Transverse colon (tissue), 4 donors: ENCODE results near the gene ZNF408. TPM values are rescaled to one million over a fixed set of nuclear protein-coding genes. Genes with fewer than 3 reads are reported as not detected.
"Not testable (repeated sequence)": the region's sequence is repeated elsewhere in the genome, so short reads cannot be mapped to it uniquely, and the experiment has no call there.

ENCODE experiments used
- DNase-seq: peaks from one replicate; pipeline ENCODE4 v3.0.0-alpha.2; 2019
- H3K27ac ChIP-seq, 4 donors: fragments of 200-600 bp; sonication (generic); 2 replicates each; pipeline ENCODE4 v1.5.1; 2016 to 2018; ENCODE audit warnings: inconsistent platforms in 4 of 4
- H3K27me3 ChIP-seq: fragments of 200-600 bp; sonication (generic); 2 replicates; pipeline ENCODE4 v1.5.1; 2017; ENCODE audit warnings: inconsistent platforms
- H3K36me3 ChIP-seq, 4 donors: fragments of 200-600 bp; sonication (generic); 2 replicates each; pipeline ENCODE4 v1.5.1; 2017 to 2019; ENCODE audit warnings: inconsistent platforms in 4 of 4
- H3K4me1 ChIP-seq, 4 donors: fragments of 200-600 bp; sonication (generic); 2 replicates each; pipeline ENCODE4 v1.5.1; 2017 to 2020; ENCODE audit warnings: inconsistent platforms in 4 of 4
- H3K4me3 ChIP-seq, 4 donors: fragments of 200-600 bp; sonication (generic); 1 replicate in 1 of 4; 2 replicates in 3 of 4; pipeline versions ENCODE4 v1.5.1 to v1.6.1; 2017 to 2019; ENCODE audit warnings: inconsistent platforms in 4 of 4
- H3K9me3 ChIP-seq, 2 donors: fragments of 200-600 bp; sonication (generic); 2 replicates each; pipeline ENCODE4 v1.5.1; 2017 to 2019; ENCODE audit warnings: inconsistent platforms in 2 of 2
- EP300 ChIP-seq: sonication (generic); formaldehyde crosslinking; IDR thresholded peaks from one replicate; pipeline ENCODE4 v1.6.1; 2017; ENCODE audit warnings: antibody characterized with exemption, low read depth
- POLR2A ChIP-seq: fragments of 450-650 bp; IDR thresholded peaks from one replicate; pipeline ENCODE4 v1.6.1; 2016; ENCODE audit warnings: antibody characterized with exemption, mild to moderate bottlenecking, moderate library complexity
- POLR2AphosphoS5 ChIP-seq, 3 donors: sonication (generic); formaldehyde crosslinking; IDR thresholded peaks; one replicate each; pipeline ENCODE4 v1.6.1; 2016; ENCODE audit warnings: antibody characterized with exemption in 3 of 3
- WGBS, 2 donors: methylation state at CpG; one replicate each; pipeline ENCODE4 v1.1.5; 2018; ENCODE audit warnings: low coverage in 1 of 2; 5-methylcytosine and 5-hydroxymethylcytosine counted together
- in situ Hi-C, 4 donors: fragments of 200-750 bp; cut with MboI; loops; one replicate each; pipeline versions ENCODE4 v1.15.0 to v1.15.1; 2017; ENCODE audit warnings: low sequenced_read_pairs in 3 of 4, low pct_ligation_motif_present in 1 of 4, low pct_unique_long_range_greater_than_20kb in 1 of 4
- intact Hi-C: fragments of 100-400 bp; cut with DNase I; formaldehyde crosslinking; loops from one replicate; pipeline ENCODE4 v1.15.1; 2023; ENCODE audit warnings: low total_unique reads
- total RNA-seq, 4 donors: library from RNA; depleted of rRNA; stranded (reverse); fragments of >200 nt; gene quantifications; one replicate each; pipeline ENCODE4 v1.1.0, GENCODE V29; 2016
- TF ChIP-seq, protein P1 (sequence below), 5 experiments: fragments of 200-600 bp in 3 of 5; fragments of 450-650 bp in 2 of 5; sonication (generic) in 3 of 5; IDR thresholded peaks; 1 replicate in 2 of 5; 2 replicates in 3 of 5; pipeline ENCODE4 v1.5.1; 2016 to 2017; ENCODE audit warnings: antibody characterized with exemption in 5 of 5, inconsistent platforms in 3 of 5, mild to moderate bottlenecking in 2 of 5, moderate library complexity in 1 of 5

Gene ZNF408
- total RNA-seq, 4 donors from 2014 or later = 6.0 to 19.3 (median 10.0) TPM

DNA sequence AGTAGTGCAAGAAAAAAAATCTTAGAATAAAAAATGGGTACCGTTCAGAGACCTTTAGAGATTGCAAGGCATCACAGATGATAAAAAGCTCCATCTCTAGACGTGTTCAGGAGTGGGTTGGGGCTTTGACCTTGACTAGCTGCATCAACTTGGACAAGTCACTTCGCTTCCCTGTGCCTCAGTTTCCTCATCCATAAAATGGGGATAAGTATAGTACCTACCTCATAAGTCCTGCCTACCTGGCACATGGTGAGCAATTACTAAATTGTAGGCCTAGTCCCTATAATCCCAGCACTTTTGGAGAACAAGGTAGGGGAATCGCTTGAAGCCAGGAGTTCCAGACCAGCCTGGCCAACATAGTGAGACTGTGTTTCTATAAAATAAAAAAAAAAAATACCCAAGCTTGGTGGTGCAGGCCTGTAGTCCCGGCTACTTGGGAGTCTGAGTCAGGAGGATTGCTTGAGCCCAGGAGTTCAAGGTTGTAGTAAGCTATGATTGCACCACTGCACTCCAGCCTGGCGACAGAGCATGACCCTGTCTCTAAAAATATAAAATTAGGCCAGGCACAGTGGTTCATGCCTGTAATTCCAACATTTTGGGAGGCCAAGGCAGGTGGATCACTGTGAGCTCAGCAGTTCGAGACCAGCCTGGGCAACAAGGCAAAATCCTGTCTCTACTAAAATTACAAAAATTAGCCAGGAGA, 12.2 kb downstream of the ZNF408 start:
- in situ Hi-C loops = no loop called here
- Histone ChIP-seq H3K27ac (no peak overlapping the region), H3K27me3 (no peaks in the 10 kb centered on the region), H3K36me3 (no peaks in the 10 kb centered on the region), H3K9me3 (no peaks in the 10 kb centered on the region), H3K4me3 (no peak overlapping the region), H3K4me1 (peaks cover 0 to 5% (median 2%) of the 10 kb centered on the region in 4 donors)
- TF ChIP-seq POLR2A = no peak
- no peak for TF ChIP-seq POLR2AphosphoS5 (IDR thresholded peaks at IDR 0.05)
- TF ChIP-seq, protein P1, sequence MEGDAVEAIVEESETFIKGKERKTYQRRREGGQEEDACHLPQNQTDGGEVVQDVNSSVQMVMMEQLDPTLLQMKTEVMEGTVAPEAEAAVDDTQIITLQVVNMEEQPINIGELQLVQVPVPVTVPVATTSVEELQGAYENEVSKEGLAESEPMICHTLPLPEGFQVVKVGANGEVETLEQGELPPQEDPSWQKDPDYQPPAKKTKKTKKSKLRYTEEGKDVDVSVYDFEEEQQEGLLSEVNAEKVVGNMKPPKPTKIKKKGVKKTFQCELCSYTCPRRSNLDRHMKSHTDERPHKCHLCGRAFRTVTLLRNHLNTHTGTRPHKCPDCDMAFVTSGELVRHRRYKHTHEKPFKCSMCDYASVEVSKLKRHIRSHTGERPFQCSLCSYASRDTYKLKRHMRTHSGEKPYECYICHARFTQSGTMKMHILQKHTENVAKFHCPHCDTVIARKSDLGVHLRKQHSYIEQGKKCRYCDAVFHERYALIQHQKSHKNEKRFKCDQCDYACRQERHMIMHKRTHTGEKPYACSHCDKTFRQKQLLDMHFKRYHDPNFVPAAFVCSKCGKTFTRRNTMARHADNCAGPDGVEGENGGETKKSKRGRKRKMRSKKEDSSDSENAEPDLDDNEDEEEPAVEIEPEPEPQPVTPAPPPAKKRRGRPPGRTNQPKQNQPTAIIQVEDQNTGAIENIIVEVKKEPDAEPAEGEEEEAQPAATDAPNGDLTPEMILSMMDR (IDR thresholded peaks at IDR 0.05) = no peak
- no peak for TF ChIP-seq EP300
- 92 to 95% methylated on average over 3 to 7 of the region's 7 CpGs for WGBS, 2 donors
- DNase-seq = no peak
- intact Hi-C loops = no loop called here

DNA sequence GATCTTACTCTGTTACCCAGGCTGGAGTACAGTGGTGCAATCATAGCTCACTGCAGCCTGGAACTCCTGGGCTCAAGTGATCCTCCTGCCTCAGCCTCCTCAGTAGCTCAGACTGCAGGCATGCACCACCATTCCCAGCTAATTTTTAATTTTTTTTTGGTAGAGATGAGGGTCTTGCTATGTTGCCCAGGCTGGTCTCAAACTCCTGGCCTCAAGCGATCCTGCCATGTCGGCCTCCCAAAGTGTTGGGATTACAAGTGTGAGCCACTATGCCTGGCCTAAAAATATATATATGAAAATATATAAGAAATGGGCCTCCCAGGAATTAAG, 17.0 kb downstream of the ZNF408 start:
- H3K4me3 ChIP-seq, H3K36me3 ChIP-seq, H3K9me3 ChIP-seq, H3K27me3 ChIP-seq, intact Hi-C loops, DNase-seq, in situ Hi-C loops: not testable (repeated sequence)
- Histone ChIP-seq H3K27ac (peak overlapping the region in 3 of 4 donors; percentile 49 to 59 (median 51)), H3K4me1 (peaks cover 0 to 12% (median 5%) of the 10 kb centered on the region in 4 donors)
- WGBS, 2 donors = 89 to 100% methylated on average over 2 of the region's 2 CpGs

DNA sequence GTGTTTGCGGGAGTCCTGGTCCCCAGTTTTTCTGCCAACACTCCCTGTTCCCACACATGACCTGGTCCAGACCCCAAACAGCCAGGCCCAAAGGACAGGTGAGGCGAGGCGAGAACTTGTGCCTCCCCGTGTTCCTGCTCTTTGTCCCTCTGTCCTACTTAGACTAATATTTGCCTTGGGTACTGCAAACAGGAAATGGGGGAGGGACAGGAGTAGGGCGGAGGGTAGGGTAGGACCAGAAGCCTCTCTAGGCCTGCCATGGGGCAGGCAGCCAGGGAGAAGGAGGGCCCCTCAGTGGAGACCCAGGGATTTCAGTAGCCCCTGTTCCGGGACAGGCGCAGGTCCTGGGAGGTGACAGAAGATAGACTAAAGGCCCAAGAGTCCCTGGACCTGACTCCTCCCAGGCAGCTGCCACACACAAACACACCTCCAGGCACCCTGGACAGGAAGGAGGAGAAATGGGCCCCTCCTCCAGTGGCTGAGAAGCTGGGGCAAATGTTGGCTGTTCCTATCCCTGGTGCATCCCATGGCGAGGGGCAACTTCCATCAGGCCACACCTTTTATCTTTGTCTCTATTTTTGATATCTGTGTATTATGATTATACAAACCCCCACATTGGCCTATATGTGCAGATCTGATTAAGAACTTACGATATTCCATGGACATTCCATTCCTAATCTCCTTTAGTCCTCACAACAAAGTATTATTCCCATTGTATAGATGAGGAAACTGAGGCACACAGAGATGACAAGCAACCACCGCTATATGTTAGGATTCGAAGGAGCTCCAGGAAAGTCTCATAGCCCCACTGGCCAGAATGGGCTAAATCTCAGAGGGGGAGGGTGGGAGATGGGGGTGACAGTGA, 17.6 kb downstream of the ZNF408 start:
- Histone ChIP-seq H3K4me3 (no peak overlapping the region), H3K9me3 (no peaks in the 10 kb centered on the region), H3K36me3 (no peaks in the 10 kb centered on the region), H3K27ac (peak overlapping the region in 3 of 4 donors; percentile 49 to 59 (median 51)), H3K4me1 (peaks cover 0 to 12% (median 5%) of the 10 kb centered on the region in 4 donors), H3K27me3 (no peaks in the 10 kb centered on the region)
- in situ Hi-C loops (no loop called here), intact Hi-C loops (no loop called here)
- DNase-seq = peak; percentile 51
- TF ChIP-seq, protein P1 (IDR thresholded peaks at IDR 0.05) = no peak
- no peak for TF ChIP-seq EP300
- peak; percentile 60 for TF ChIP-seq POLR2A
- TF ChIP-seq POLR2AphosphoS5 (IDR thresholded peaks at IDR 0.05) = peak in 1 of 3 donors; percentile 8
- 58 to 93% methylated on average over 3 to 11 of the region's 11 CpGs for WGBS, 2 donors

DNA sequence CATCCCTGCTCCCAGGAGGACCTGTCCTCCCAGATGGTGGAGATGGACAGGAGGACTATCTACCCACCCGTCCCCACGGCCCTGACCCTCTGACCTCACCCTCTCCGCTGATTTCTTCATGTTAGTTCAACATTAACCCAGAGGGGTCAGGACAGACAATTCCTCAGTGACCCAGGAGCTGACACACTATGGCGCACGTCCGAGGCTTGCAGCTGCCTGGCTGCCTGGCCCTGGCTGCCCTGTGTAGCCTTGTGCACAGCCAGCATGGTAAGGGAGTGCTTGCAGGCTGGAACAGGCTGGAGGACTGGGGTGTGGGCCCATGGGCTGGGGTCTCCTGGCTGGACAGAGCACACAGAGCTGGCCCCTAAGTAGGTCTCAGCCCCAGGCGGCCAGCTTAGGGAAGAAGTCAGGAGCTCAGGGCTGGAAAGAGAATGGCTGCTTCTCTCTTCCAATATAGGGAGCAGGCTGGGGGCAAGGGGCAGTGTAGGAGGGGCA, 18.3 kb downstream of the ZNF408 start, which contains the start of gene F2:
TSS of gene F2 (plus strand) at position 166 of the 495 bp plus-strand sequence. CDS start at position 189, 23 bp downstream.
- in situ Hi-C loops (no loop called here), intact Hi-C loops (no loop called here)
- TF ChIP-seq EP300 (no peak), POLR2AphosphoS5 (IDR thresholded peaks at IDR 0.05) (no peak), POLR2A (no peak)
- TF ChIP-seq, protein P1 (IDR thresholded peaks at IDR 0.05) = no peak
- Histone ChIP-seq H3K27me3 (no peaks in the 10 kb centered on the region), H3K4me3 (no peak within 1 kb of the TSS), H3K4me1 (peaks cover 0 to 12% (median 5%) of the 10 kb centered on the region in 4 donors), H3K9me3 (no peaks in the 10 kb centered on the region), H3K36me3 (no peaks in the 10 kb centered on the region), H3K27ac (peak within 1 kb of the TSS in 3 of 4 donors; percentile 49 to 59 (median 51))
- no peak for DNase-seq
- 66% methylated on average over 7 of the region's 7 CpGs; no CpG with 5 or more reads in 1 of the 2 donors for WGBS, 2 donors
